ENCODE measurements around the gene PCDHA11. TPM values are rescaled to one million over a fixed set of nuclear protein-coding genes. Genes with fewer than 3 reads are reported as not detected.
"Not testable (repeated sequence)": the region's sequence is repeated elsewhere in the genome, so short reads cannot be mapped to it uniquely, and the experiment has no call there.

Gene PCDHA11
- total RNA-seq, 3 donors from 2014 or later, result 0.19 to 0.58 TPM; not detected in 1

DNA sequence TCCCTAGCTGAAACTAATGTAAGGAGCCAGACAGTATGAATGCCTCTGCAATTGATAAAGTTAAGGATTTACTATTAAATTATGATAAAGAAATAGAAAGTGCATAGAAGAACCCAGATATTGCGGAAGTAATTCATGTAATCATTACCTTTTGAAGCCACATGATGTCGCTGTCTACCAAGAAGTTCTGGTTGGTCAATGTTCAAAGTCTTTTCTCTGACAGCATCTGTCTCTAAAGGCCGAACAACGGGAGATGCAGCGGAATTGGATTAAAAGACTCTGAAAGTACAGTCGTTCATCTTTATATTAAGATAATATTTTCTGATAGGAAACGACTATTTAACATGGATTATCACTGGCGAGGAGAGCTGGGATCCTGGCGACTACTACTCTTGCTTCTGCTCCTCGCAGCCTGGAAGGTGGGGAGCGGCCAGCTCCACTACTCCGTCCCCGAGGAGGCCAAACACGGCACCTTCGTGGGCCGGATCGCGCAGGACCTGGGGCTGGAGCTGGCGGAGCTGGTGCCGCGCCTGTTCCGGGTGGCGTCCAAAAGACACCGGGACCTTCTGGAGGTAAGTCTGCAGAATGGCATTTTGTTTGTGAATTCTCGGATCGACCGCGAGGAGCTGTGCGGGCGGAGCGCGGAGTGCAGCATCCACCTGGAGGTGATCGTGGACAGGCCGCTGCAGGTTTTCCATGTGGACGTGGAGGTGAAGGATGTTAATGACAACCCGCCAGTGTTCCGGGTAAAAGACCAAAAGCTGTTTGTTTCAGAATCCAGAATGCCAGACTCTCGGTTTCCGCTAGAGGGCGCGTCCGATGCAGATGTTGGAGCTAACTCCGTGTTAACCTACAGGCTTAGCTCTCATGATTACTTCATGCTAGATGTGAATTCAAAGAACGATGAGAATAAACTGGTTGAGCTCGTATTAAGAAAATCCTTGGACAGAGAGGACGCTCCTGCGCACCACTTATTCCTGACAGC is 27.5 kb upstream of the PCDHA11 start, which contains the start of gene PCDHA8:
TSS of gene PCDHA8 (plus strand) at position 210 of the 985 bp plus-strand sequence. CDS start at position 345, 135 bp downstream.
- TF ChIP-seq, protein P1, sequence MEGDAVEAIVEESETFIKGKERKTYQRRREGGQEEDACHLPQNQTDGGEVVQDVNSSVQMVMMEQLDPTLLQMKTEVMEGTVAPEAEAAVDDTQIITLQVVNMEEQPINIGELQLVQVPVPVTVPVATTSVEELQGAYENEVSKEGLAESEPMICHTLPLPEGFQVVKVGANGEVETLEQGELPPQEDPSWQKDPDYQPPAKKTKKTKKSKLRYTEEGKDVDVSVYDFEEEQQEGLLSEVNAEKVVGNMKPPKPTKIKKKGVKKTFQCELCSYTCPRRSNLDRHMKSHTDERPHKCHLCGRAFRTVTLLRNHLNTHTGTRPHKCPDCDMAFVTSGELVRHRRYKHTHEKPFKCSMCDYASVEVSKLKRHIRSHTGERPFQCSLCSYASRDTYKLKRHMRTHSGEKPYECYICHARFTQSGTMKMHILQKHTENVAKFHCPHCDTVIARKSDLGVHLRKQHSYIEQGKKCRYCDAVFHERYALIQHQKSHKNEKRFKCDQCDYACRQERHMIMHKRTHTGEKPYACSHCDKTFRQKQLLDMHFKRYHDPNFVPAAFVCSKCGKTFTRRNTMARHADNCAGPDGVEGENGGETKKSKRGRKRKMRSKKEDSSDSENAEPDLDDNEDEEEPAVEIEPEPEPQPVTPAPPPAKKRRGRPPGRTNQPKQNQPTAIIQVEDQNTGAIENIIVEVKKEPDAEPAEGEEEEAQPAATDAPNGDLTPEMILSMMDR (IDR thresholded peaks at IDR 0.05), result no peak
- H3K4me1 ChIP-seq (ENCODE audit: low read depth), result no peaks in the 10 kb centered on the region
- intact Hi-C loops (cut with DNase I, micrococcal nuclease), result no loop called here
- DNase-seq, result no peak
- H3K4me3 ChIP-seq, result no peak within 1 kb of the TSS
- ATAC-seq, result no peak
- H3K36me3 ChIP-seq (ENCODE audit: low read depth), result no peaks in the 10 kb centered on the region
- H3K9me3 ChIP-seq, result peaks cover 5% of the 10 kb centered on the region

DNA sequence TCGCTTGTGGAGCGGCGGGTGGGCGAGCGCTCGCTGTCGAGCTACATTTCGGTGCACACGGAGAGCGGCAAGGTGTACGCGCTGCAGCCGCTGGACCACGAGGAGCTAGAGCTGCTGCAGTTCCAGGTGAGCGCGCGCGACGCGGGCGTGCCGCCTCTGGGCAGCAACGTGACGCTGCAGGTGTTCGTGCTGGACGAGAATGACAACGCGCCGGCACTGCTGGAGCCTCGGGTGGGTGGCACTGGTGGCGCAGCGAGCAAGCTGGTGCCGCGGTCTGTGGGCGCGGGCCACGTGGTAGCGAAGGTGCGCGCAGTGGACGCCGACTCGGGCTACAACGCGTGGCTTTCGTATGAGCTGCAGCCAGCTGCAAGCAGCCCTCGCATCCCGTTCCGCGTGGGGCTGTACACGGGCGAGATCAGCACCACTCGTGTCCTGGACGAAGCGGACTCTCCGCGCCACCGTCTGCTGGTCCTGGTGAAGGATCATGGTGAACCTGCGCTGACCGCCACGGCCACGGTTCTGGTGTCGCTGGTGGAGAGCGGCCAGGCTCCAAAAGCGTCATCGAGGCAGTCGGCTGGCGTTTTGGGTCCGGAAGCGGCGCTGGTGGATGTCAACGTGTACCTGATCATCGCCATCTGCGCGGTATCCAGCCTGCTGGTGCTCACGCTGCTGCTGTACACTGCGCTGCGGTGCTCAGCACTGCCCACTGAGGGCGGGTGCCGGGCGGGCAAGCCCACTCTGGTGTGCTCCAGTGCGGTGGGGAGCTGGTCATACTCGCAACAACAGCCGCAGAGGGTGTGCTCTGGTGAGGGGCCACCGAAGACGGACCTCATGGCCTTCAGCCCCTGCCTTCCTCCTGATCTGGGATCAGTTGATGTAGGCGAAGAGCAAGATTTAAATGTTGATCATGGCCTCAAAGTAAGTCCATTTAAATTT is 25.7 kb upstream of the PCDHA11 start:
- Histone ChIP-seq H3K4me1 (ENCODE audit: low read depth) (no peaks in the 10 kb centered on the region), H3K36me3 (ENCODE audit: low read depth) (no peaks in the 10 kb centered on the region), H3K9me3 (no peaks in the 10 kb centered on the region), H3K4me3 (no peak overlapping the region)
- DNase-seq (no peak), ATAC-seq (no peak)
- TF ChIP-seq, protein P1 (IDR thresholded peaks at IDR 0.05), result no peak
- intact Hi-C loops (cut with DNase I, micrococcal nuclease), result no loop called here

DNA sequence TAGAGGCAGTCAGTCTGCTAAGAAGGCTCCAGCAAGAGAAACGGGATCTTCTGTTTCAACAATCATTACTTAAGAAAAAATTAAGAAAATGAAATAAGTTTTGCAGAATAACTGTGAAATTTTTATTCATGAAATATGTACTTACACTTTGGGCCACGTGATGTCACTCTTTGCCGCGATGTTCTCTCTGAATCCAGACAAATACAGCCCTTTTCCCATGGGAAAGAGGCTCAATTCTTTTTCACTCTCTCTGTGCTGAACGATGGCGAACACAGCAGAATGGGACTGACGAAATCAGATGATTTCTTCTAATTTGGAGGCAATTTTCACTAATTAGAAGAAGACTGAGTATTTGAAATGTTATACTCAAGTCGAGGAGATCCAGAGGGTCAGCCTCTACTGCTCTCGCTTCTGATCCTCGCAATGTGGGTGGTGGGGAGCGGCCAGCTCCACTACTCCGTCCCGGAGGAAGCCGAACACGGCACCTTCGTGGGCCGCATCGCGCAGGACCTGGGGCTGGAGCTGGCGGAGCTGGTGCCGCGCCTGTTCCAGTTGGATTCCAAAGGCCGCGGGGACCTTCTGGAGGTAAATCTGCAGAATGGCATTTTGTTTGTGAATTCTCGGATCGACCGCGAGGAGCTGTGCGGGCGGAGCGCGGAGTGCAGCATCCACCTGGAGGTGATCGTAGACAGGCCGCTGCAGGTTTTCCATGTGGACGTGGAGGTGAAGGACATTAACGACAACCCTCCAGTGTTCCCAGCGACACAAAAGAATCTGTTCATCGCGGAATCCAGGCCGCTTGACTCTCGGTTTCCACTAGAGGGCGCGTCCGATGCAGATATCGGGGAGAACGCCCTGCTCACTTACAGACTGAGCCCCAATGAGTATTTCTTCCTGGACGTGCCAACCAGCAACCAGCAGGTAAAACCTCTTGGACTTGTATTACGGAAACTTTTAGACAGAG is 20.3 kb upstream of the PCDHA11 start, which contains the start of gene PCDHA9:
TSS of gene PCDHA9 (plus strand) at position 244 of the 964 bp plus-strand sequence. CDS start at position 358, 114 bp downstream.
- H3K4me3 ChIP-seq; H3K36me3 ChIP-seq (ENCODE audit: low read depth); H3K4me1 ChIP-seq (ENCODE audit: low read depth); ATAC-seq; DNase-seq; intact Hi-C loops (cut with DNase I, micrococcal nuclease): not testable (repeated sequence)
- peaks cover 11% of the 10 kb centered on the region for H3K9me3 ChIP-seq

GRCh38 chr5:140849831-140850634 is 18.7 kb upstream of the PCDHA11 start:
- H3K4me3 ChIP-seq; intact Hi-C loops (cut with DNase I, micrococcal nuclease); DNase-seq; H3K36me3 ChIP-seq (ENCODE audit: low read depth); H3K4me1 ChIP-seq (ENCODE audit: low read depth); ATAC-seq: not testable (repeated sequence)
- H3K9me3 ChIP-seq, result peaks cover 11% of the 10 kb centered on the region

GRCh38 chr5:140855772-140856674 is 12.7 kb upstream of the PCDHA11 start, which contains the start of gene PCDHA10:
Gene PCDHA10, plus strand, starts transcription at chr5:140855897. Its CDS starts 152 bp downstream, at chr5:140856049.
- ATAC-seq (no peak), DNase-seq (peak in 1 of 3 donors; percentile 28)
- Histone ChIP-seq H3K4me1 (ENCODE audit: low read depth) (no peaks in the 10 kb centered on the region), H3K36me3 (ENCODE audit: low read depth) (no peaks in the 10 kb centered on the region), H3K4me3 (no peak within 1 kb of the TSS), H3K9me3 (peaks cover 29% of the 10 kb centered on the region)
- TF ChIP-seq, protein P1 (IDR thresholded peaks at IDR 0.05), result no peak
- intact Hi-C loops (cut with DNase I, micrococcal nuclease), result no loop called here
